Loucy (cell line): ENCODE data around the gene NDRG2.

ENCODE experiments used
- CTCF ChIP-seq: fragments of 200-600 bp; sonication (generic); conservative IDR thresholded peaks from 2 replicates; pipeline ENCODE4 v1.5.1; 2014; ENCODE audit warnings: mild to moderate bottlenecking, antibody characterized with exemption, low read length
- EZH2phosphoT487 ChIP-seq: fragments of 200-600 bp; IDR thresholded peaks from 2 replicates; pipeline ENCODE4 v1.6.1; 2018; ENCODE audit warnings: antibody characterized with exemption, mild to moderate bottlenecking, moderate library complexity, borderline replicate concordance

GRCh38 chr14:20982646-20983369 is 42.1 kb downstream of the NDRG2 start:
- TF ChIP-seq CTCF (no peak), EZH2phosphoT487 (no peak)
